Colon (tissue), 2 donors: ENCODE measurements around the gene TSPYL6.
"Not testable (repeated sequence)": the region's sequence is repeated elsewhere in the genome, so short reads cannot be mapped to it uniquely, and the experiment has no call there.

Experiments used
- FAIRE-seq: peaks from 2 replicates; lab custom pipeline; 2012; peaks lifted over from hg19 to GRCh38; lab: Jason Lieb, UNC
- donor health status: control.
- donor health status: control.

The TSPYL6 gene

DNA sequence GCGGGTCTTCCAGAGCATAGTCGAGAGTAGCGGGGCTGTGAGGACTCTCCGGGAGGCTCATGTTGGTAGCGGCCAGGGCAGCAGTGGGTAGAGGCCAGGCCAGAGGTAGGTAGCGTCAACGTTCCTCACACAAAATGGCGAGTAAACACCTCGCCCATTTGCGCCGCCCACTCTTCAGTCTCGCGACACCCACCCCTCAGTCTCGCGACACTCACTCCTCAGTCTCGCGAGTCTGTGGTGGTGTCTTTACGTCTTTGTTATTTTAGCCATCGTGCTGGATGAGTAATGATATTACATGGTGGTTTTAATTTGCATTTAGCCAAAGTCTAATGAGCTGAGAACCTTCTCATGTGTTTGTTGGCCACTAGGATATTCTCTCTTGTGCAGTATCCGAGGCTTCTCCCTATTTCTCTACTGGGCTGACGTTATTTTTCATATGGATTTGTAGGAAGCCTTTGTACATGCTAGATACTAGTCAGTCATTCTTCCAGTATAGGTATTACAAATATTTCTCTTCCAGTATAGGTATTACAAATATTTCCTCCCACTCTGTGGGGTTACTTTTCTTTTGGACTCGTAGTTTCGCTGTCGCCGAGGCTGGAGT lies at the start of gene TSPYL6:
TSPYL6 (minus strand) TSS at position 139 of the 604 bp plus-strand sequence; CDS start at position 61, 78 bp downstream.
- no peak for FAIRE-seq

DNA sequence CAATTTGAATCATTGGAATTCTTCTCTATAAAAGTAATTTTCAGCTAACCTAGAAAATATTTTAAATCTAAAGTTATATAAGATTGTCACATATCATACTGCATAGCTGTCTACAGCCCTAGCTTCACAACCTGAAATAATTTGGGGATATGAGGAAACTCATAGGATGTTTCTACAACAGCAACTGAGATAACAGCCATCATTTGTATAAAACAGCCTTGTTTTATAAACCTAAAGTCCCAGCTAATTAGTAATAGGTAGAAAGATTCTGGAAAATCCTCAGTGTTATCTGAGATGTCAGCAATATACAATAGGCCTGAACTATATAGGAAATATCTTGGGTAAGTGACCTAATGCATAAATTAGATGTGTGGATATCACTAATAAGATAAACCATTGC lies 47.6 kb upstream of the TSPYL6 start:
- no peak for FAIRE-seq

GRCh38 chr2:54298514-54298913 lies 42.5 kb upstream of the TSPYL6 start:
- FAIRE-seq, result no peak

DNA sequence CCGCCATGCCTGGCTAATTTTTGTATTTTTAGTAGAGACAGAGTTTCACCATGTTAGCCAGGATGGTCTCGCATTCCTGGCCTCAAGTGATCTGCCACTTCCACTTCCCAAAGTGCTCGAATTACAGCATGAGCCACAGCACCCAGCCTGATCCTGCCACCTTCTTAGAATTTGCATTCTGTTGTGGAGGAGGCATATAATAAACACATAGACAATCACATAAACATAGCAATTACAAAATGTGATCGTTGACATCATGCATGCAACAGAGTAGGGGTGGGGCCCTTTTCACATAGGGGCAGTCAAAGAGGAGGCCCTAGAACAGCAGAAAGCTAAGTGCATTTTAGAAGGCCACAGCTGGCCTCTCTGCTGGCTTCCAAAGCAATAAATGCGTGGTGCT lies 39.9 kb upstream of the TSPYL6 start:
- FAIRE-seq, result no peak

GRCh38 chr2:54294665-54295064 lies 38.6 kb upstream of the TSPYL6 start:
- not testable (repeated sequence) for FAIRE-seq

- no peak for FAIRE-seq
Observed at GRCh38 chr2:54290356-54291025, 34.5 kb upstream of the TSPYL6 start.

DNA sequence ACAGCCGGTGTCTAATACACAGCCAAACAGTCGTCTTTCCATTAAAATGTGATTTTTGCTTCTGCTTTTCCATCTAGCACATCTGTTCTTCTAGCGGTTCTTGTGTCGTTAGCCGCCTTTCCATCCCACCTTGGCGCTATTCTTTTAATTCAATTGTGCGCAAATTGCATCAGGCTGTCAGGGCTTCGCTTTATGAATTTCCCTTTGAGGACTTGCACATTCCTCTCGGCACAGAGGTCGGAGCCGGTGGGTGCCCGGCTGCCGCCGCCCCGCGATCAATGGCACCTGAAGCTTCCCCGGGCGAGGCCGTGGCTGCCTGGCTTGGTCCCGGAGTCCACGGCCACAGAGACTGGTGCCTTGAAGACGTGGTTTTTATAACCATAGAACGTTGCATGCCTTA lies 33.9 kb upstream of the TSPYL6 start:
- FAIRE-seq, result no peak

DNA sequence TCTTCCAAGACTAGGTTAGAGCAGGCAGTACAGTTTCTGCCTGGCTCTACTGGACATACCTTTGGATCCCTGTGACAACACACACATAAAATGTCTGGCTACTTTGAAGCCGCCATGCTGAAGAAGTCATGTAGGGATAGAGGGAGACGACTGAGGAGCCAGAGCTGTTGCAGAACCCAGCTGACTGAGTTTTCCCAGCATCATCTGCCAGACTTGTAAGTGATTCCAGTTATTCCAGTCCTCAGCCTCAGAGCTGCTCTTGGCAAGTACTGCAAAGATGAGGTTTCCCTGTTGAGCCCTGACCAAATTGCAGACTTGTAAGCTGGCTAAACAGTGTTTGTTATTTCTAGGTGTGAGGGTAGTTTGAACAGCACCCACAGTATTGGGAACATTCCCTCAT lies 31.5 kb upstream of the TSPYL6 start:
- FAIRE-seq, result no peak

DNA sequence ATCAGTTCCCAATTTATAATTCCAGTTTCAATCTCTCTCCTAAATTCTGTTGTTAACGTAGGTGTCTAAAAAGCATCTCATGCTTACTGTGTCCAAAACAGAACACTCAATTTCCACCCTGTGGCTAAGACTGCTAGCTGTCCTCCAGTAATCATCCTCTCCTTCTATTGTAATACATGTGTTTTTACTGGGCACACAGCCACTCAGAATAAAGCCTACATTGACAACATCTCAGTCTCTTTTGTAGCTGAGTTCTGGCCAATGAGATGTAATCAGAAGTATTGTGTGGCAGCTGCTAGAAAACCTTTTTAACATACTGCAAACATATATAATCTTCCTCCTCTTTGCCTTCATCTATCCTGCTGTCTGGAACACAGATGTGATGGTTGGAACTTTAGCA lies 29.4 kb upstream of the TSPYL6 start:
- FAIRE-seq, result no peak

DNA sequence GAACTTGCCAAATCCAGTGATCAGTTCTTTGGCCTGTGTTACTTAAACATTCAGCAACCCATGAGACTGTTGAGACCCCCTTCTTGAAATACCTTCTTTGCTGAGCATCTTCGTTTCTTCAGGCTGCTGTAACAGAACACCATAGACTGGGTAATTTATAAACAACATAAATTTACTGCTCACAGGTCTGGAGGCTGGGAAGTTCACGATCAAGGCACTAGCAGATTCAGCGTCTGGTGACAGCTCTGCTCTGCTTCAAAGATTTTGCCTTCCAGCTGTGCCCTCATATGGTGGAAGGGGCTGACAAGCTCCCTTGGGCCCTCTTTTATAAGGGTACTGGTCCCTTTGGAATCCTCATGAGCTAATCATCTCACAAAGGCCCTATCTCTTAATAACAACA lies 28.8 kb upstream of the TSPYL6 start:
- no peak for FAIRE-seq

DNA sequence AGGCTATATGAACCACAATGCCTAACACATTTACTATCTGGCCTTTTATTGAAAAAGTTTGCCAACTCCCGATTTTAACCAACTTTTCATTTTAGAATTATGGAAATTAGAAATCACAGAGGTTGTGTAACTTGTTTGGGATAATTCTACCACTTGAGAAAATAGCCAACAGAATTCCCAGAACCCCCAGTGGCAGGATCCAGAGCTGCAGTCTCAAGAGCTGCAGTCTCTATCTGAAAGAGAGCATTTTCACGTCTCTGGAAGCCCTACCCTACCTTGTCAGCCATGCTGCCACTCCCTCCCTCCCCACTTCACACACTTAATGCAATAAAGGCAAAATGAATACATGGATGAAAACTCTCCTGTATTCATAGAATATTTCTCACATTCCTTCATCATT lies 23.4 kb upstream of the TSPYL6 start:
- FAIRE-seq, result no peak

DNA sequence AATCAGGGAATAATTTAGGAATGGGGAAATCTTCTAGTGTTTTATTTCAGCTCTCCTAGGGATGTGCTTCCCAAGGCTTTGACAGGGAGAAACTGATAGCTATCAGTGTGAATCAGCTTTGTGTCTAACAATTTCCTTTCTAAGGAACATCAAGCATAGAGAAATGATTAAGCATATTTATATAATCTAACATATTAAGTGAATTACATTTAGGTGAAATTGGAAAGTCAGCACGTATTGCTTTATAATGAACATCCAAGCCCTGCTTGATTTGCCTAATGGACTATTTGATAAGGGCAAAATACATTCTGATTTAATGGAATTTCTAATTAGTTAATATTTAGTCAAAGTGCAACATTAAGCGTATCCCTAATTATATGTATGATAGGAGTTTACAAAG lies 19.5 kb upstream of the TSPYL6 start:
- FAIRE-seq, result no peak

DNA sequence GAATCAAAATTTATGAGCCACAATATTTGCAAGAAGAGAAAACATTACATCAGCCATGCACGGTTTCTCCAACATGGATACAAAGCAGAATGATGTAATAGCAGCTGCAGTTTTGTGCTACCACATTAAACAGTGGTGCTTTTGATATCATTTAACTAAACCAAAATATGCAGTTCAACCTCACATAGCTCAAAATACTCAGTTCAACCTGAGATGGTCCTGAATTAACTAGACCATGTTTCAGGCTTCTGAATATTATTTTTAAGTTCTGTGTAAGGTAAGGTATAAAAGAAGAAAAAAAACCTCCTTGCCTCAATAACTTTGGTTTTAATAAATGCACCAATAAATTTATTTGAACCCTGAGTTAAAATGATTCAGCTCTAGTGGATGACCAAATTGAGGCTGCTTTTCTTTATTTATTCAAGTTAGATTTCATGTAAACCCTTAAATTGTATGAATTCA lies 18.8 kb upstream of the TSPYL6 start:
- FAIRE-seq, result no peak

- no peak for FAIRE-seq
Observed at GRCh38 chr2:54271843-54272627, 16.0 kb upstream of the TSPYL6 start.

DNA sequence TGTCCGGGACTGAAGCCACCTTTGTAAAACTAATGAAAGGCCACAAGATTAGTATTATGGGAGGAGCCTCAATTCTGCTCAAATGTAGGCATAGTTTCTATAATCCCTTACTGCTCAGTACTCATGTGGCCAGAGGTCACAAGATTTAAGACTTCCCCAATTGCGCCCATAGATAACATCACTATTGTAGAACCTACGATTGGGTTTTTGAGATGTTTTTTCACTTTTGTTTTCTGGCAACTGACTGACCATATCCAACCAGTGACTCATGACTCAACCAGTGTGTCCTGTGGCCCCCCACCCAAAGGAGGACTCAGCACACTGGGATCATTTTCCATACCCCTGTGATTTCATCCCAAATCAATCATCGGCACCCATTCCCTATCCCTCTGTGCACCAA lies 15.2 kb upstream of the TSPYL6 start:
- FAIRE-seq, result no peak

DNA sequence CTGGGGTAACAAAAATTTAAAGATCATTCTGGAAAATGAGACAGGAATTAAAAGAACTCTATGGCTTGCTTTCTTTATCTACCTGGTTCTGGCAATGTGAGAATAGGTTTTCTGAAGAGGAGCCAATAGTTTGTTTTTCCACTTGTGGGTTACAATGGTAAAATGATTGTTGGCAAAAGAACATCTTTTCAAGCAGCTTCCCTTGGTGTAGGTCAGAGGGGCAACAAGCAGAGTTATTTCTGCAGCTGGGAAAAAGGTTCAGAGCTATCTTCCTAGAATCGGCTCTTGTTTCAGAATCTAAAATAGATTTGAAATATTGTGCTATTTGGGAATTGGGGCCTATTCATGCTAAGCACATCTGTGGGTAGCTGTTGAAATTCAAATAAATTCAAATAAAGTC lies 11.5 kb upstream of the TSPYL6 start:
- no peak for FAIRE-seq

DNA sequence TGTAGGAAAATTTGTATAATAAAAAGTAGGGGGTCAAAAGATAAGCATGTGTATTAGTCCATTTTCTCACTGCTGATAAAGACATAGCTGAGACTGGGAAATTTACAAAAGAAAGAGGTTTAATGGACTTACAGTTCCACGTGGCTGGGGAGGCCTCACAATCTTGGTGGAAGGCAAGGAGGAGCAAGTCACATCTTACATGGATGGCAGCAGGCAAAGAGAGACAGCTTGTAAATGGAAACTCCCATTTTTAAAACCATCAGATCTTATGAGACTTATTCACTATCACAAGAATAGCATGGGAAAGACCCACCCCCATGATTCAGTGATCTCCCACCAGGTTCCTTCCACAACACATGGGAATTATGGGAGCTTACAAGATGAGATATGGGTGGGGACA lies 9.1 kb upstream of the TSPYL6 start:
- not testable (repeated sequence) for FAIRE-seq

- FAIRE-seq, result peak; percentile 55
Observed at GRCh38 chr2:54262015-54262765, 6.2 kb upstream of the TSPYL6 start.

DNA sequence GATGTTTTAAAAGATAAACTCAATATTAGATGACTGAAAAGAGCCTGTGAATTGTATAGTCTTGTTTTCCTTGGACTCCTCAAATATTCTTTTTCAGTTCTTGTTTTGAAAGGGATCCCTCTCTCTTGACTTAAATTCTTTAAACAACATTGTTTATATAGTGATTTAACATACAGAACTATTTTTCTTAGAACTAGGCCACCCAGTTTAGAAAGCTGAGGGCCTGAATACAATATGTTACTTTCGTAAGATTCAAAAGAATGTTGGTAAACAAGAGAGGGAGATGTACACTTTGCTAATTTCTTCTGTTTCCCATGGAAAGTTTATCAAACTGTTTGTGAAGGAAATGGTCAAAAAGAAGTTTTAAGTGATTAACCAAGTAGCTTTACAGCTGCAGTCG lies 5.5 kb upstream of the TSPYL6 start:
- no peak for FAIRE-seq

- FAIRE-seq, result no peak
Observed at GRCh38 chr2:54260241-54260595, 4.2 kb upstream of the TSPYL6 start.

GRCh38 chr2:54259413-54260240 lies 3.6 kb upstream of the TSPYL6 start:
- no peak for FAIRE-seq

- no peak for FAIRE-seq
Observed at GRCh38 chr2:54258166-54258565, 2.1 kb upstream of the TSPYL6 start.
